H1 (cell line): ENCODE measurements around the gene CTSH.

ENCODE experiments used
- ASH2L ChIP-seq: fragments of 200-600, 300-600 bp; sonication (generic); IDR thresholded peaks from one replicate; pipeline ENCODE4 v1.7.1; 2017; ENCODE audit warnings: low read length
- CTCF ChIP-seq, 3 experiments: IDR thresholded peaks; 1 replicate in 2 of 3; 2 replicates in 1 of 3; pipeline versions ENCODE4 v1.5.1 to v1.6.1; 2011; ENCODE audit warnings: low read length in 3 of 3, mild to moderate bottlenecking in 3 of 3, inconsistent platforms in 2 of 3, low read depth in 1 of 3, moderate library complexity in 1 of 3; ENCODE audit not compliant: insufficient read depth in 1 of 3; ENCODE audit errors: control extremely low read depth in 1 of 3
- EZH2 ChIP-seq: fragments of 200-600 bp; sonication (generic); IDR thresholded peaks from 2 replicates; pipeline ENCODE4 v1.7.1; 2012; ENCODE audit warnings: low read depth, mild to moderate bottlenecking, moderate library complexity, low read length, inconsistent platforms; ENCODE audit not compliant: severe bottlenecking
- GTF2F1 ChIP-seq: IDR thresholded peaks from 2 replicates; pipeline ENCODE4 v1.6.1; 2012; ENCODE audit warnings: low read depth, low read length, improper control_type of control experiment, borderline replicate concordance

- TF ChIP-seq CTCF (IDR thresholded peaks at IDR 0.05; ENCODE audit: control extremely low read depth in 1 of 3, insufficient read depth in 1 of 3, low read depth in 1 of 3, low read length in 3 of 3) (no peak), EZH2 (no peak), GTF2F1 (no peak), ASH2L (no peak)
Observed at GRCh38 chr15:78956937-78957336, 12.1 kb upstream of the CTSH start.
